ENCODE results near the gene ACP4. TPM values are rescaled to one million over a fixed set of nuclear protein-coding genes. Genes with fewer than 3 reads are reported as not detected.
"Not testable (repeated sequence)": the region's sequence is repeated elsewhere in the genome, so short reads cannot be mapped to it uniquely, and the experiment has no call there.

The ACP4 gene
- polyA plus RNA-seq, 1 experiment: not detected

GRCh38 chr19:50764409-50764808 is 25.8 kb upstream of the ACP4 start:
- CTCF ChIA-PET: interaction anchor here (0.7 to 1.5 kb wide), 2 partner anchors 10 to 95 kb away, joined by 3 read pairs; no protein-coding TSS in a partner anchor
- H3K27me3 ChIP-seq (ENCODE audit: control insufficient read depth, insufficient read depth, low read length): 0 out of 2 replicates have a peak, but pooled peaks cover 1% of the 10 kb centered on the region
- TF ChIP-seq, protein P1, sequence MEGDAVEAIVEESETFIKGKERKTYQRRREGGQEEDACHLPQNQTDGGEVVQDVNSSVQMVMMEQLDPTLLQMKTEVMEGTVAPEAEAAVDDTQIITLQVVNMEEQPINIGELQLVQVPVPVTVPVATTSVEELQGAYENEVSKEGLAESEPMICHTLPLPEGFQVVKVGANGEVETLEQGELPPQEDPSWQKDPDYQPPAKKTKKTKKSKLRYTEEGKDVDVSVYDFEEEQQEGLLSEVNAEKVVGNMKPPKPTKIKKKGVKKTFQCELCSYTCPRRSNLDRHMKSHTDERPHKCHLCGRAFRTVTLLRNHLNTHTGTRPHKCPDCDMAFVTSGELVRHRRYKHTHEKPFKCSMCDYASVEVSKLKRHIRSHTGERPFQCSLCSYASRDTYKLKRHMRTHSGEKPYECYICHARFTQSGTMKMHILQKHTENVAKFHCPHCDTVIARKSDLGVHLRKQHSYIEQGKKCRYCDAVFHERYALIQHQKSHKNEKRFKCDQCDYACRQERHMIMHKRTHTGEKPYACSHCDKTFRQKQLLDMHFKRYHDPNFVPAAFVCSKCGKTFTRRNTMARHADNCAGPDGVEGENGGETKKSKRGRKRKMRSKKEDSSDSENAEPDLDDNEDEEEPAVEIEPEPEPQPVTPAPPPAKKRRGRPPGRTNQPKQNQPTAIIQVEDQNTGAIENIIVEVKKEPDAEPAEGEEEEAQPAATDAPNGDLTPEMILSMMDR (IDR thresholded peaks at IDR 0.05; ENCODE audit: insufficient read depth, low read depth, low read length): no peak
- H3K4me3 ChIP-seq (ENCODE audit: low read depth, low read length): no peak overlapping the region
- POLR2A ChIA-PET: no interaction called here
- no peaks in the 10 kb centered on the region for H3K36me3 ChIP-seq (ENCODE audit: control insufficient read depth, insufficient read depth, low read length)
- DNase-seq (ENCODE audit: low read depth): no peak

GRCh38 chr19:50766746-50767145 is 23.5 kb upstream of the ACP4 start:
- H3K36me3 ChIP-seq (ENCODE audit: control insufficient read depth, insufficient read depth, low read length); H3K27me3 ChIP-seq (ENCODE audit: control insufficient read depth, insufficient read depth, low read length); H3K4me3 ChIP-seq (ENCODE audit: low read depth, low read length); DNase-seq (ENCODE audit: low read depth); POLR2A ChIA-PET: not testable (repeated sequence)
- CTCF ChIA-PET: interaction anchor here (1.2 kb wide), 1 partner anchor 10 kb away, joined by 3 read pairs; no protein-coding TSS in a partner anchor

DNA sequence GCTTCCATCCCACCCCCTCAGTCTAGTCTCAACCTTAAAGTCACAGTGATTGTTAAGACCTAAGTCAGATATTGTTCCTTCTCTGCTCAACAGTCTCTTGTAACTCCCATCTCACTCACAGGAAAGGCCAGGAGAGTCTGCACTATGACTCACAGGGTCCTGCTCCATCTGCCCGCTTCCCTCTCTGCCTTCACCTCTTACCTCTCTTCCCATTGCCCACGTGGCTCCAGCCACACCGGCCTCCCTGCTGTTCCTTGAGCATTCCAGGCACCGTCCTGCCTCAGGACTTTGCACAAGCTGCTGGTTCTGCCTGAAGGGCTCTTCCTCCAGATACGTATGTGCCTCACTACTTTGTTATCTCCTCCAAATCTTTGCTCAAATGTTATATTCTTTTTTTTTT is 23.0 kb upstream of the ACP4 start:
- DNase-seq (ENCODE audit: low read depth); H3K4me3 ChIP-seq (ENCODE audit: low read depth, low read length); H3K27me3 ChIP-seq (ENCODE audit: control insufficient read depth, insufficient read depth, low read length); POLR2A ChIA-PET; H3K36me3 ChIP-seq (ENCODE audit: control insufficient read depth, insufficient read depth, low read length): not testable (repeated sequence)
- CTCF ChIA-PET: interaction anchor here (1.2 kb wide), 1 partner anchor 10 kb away, joined by 3 read pairs; no protein-coding TSS in a partner anchor

DNA sequence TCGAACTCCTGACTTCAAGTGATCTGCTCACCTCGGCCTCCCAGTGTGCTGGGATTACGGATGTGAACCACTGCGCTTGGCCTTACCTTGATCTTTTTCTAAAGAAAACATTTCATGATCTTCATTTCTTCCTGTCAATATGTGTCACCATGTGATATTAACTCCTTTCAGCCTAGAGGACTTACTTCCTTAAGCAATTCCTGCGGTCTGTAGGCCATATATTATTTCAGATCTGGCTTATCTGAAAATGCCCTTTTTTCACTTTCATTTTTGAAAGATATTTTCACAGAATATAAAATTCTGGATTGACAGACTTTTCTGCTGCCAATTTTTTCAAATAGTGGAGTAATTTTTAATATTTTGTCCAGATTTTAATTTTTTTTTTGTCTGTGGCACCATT is 21.9 kb upstream of the ACP4 start:
- POLR2A ChIA-PET: no interaction called here
- no peak for DNase-seq (ENCODE audit: low read depth)
- H3K36me3 ChIP-seq (ENCODE audit: control insufficient read depth, insufficient read depth, low read length): no peaks in the 10 kb centered on the region
- no peak overlapping the region for H3K4me3 ChIP-seq (ENCODE audit: low read depth, low read length)
- TF ChIP-seq, protein P1 (IDR thresholded peaks at IDR 0.05; ENCODE audit: insufficient read depth, low read depth, low read length): no peak
- CTCF ChIA-PET: no interaction called here
- 0 out of 2 replicates have a peak, but pooled peaks cover 1% of the 10 kb centered on the region for H3K27me3 ChIP-seq (ENCODE audit: control insufficient read depth, insufficient read depth, low read length)

GRCh38 chr19:50770164-50770563 is 20.1 kb upstream of the ACP4 start, which contains the start of gene GPR32:
Gene GPR32 (plus strand): TSS chr19:50770464. CDS start chr19:50770601, 137 bp downstream.
- DNase-seq (ENCODE audit: low read depth); H3K36me3 ChIP-seq (ENCODE audit: control insufficient read depth, insufficient read depth, low read length); CTCF ChIA-PET; H3K27me3 ChIP-seq (ENCODE audit: control insufficient read depth, insufficient read depth, low read length); H3K4me3 ChIP-seq (ENCODE audit: low read depth, low read length); POLR2A ChIA-PET: not testable (repeated sequence)

- CTCF ChIA-PET: no interaction called here
Observed at GRCh38 chr19:50770888-50771287, 19.3 kb upstream of the ACP4 start.

More at GRCh38 chr19:50770888-50771287, 19.3 kb upstream of the ACP4 start:
- Histone ChIP-seq H3K36me3 (ENCODE audit: control insufficient read depth, insufficient read depth, low read length) (no peaks in the 10 kb centered on the region), H3K4me3 (ENCODE audit: low read depth, low read length) (no peak overlapping the region), H3K27me3 (ENCODE audit: control insufficient read depth, insufficient read depth, low read length) (0 out of 2 replicates have a peak, but pooled peaks cover 1% of the 10 kb centered on the region)
- TF ChIP-seq, protein P1 (IDR thresholded peaks at IDR 0.05; ENCODE audit: insufficient read depth, low read depth, low read length): no peak
- POLR2A ChIA-PET: no interaction called here
- no peak for DNase-seq (ENCODE audit: low read depth)
